HL-60 (cell line): Measurements from ENCODE around the gene JAKMIP1.

Source experiments
- GABPA ChIP-seq: IDR thresholded peaks from 2 replicates; pipeline ENCODE4 v1.6.1; 2012; ENCODE audit warnings: low read depth
- TF ChIP-seq, protein P1 (sequence below): IDR thresholded peaks from one replicate; pipeline ENCODE4 v1.5.1; 2011; ENCODE audit warnings: low read length, control low read depth, inconsistent platforms; ENCODE audit not compliant: insufficient read depth
- TF ChIP-seq, protein P2 (sequence below): IDR thresholded peaks from 2 replicates; pipeline ENCODE4 v1.6.1; 2012; ENCODE audit warnings: low read depth; ENCODE audit not compliant: insufficient replicate concordance

DNA sequence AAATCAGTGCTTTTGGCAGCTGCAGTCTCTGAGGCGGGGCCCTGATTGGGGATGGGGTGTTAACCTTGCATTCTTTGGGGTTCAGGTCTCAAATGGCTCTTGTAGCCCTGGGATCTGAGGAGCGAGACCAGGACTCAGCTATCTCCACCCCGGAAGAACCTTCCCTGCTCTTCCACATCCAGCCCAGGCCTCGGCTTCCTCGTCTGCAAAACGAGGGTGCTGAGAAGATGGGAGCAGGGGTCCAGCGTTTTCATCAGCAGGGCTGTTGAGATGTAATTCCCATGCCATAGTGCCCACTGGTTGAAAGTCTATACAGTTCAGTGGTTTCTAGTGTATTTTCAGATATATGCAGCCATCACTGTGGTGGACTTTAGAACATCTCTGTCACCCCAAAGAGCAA lies 34.7 kb upstream of the JAKMIP1 start:
- TF ChIP-seq, protein P1, sequence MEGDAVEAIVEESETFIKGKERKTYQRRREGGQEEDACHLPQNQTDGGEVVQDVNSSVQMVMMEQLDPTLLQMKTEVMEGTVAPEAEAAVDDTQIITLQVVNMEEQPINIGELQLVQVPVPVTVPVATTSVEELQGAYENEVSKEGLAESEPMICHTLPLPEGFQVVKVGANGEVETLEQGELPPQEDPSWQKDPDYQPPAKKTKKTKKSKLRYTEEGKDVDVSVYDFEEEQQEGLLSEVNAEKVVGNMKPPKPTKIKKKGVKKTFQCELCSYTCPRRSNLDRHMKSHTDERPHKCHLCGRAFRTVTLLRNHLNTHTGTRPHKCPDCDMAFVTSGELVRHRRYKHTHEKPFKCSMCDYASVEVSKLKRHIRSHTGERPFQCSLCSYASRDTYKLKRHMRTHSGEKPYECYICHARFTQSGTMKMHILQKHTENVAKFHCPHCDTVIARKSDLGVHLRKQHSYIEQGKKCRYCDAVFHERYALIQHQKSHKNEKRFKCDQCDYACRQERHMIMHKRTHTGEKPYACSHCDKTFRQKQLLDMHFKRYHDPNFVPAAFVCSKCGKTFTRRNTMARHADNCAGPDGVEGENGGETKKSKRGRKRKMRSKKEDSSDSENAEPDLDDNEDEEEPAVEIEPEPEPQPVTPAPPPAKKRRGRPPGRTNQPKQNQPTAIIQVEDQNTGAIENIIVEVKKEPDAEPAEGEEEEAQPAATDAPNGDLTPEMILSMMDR: no peak
- TF ChIP-seq, protein P2, sequence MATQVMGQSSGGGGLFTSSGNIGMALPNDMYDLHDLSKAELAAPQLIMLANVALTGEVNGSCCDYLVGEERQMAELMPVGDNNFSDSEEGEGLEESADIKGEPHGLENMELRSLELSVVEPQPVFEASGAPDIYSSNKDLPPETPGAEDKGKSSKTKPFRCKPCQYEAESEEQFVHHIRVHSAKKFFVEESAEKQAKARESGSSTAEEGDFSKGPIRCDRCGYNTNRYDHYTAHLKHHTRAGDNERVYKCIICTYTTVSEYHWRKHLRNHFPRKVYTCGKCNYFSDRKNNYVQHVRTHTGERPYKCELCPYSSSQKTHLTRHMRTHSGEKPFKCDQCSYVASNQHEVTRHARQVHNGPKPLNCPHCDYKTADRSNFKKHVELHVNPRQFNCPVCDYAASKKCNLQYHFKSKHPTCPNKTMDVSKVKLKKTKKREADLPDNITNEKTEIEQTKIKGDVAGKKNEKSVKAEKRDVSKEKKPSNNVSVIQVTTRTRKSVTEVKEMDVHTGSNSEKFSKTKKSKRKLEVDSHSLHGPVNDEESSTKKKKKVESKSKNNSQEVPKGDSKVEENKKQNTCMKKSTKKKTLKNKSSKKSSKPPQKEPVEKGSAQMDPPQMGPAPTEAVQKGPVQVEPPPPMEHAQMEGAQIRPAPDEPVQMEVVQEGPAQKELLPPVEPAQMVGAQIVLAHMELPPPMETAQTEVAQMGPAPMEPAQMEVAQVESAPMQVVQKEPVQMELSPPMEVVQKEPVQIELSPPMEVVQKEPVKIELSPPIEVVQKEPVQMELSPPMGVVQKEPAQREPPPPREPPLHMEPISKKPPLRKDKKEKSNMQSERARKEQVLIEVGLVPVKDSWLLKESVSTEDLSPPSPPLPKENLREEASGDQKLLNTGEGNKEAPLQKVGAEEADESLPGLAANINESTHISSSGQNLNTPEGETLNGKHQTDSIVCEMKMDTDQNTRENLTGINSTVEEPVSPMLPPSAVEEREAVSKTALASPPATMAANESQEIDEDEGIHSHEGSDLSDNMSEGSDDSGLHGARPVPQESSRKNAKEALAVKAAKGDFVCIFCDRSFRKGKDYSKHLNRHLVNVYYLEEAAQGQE: no peak
- TF ChIP-seq GABPA: no peak
